ENCODE data around the gene CELF2. TPM values are rescaled to one million over a fixed set of nuclear protein-coding genes. Genes with fewer than 3 reads are reported as not detected.

Gene CELF2
- total and polyA plus RNA-seq, 9 of the 15 experiments (the other 6 are each of a cell fraction or from before 2014, with no cell fraction given) = 4.0 to 20.3 (median 11.1) TPM

DNA sequence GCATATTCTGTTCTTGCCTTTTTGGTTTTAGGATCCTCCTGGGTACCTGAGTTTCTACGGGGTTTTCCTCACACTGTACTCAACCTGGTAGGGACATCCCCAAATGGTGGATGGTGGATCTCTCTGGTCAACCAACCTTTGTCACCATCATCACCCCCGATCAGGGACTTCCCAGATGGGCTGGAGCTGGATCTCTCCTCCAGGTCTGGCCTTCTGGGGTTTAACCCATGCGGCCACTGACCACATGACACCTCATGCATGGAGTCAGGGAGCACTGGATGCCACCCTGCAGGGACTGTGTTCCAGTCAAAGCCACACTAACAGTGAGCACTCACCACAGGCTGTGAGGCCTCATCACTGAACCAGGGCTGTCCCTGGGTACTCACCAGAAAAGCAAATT lies 80.0 kb downstream of the CELF2 start:
- CTCF ChIA-PET (ENCODE audit: low intra/inter-chr PET ratio) = no interaction called here

More for the DNA sequence above, 80.0 kb downstream of the CELF2 start:
- TF ChIP-seq TAF15 (IDR thresholded peaks at IDR 0.05; ENCODE audit: low read depth, low read length) (no peak), CHD7 (IDR thresholded peaks at IDR 0.05; ENCODE audit: low read depth, low read length) (no peak)
- POLR2A ChIA-PET = interaction anchor here (0.6 to 0.7 kb wide), 2 partner anchors 14 to 65 kb away, joined by 3 read pairs; no protein-coding TSS in a partner anchor
- no peak overlapping the region for H3K27ac ChIP-seq (ENCODE audit: extremely low read depth, low read depth, low read length)
- no peak for FAIRE-seq
- no peak overlapping the region for H3K4me3 ChIP-seq
- in situ Hi-C loops (cut with MboI) = no loop called here
- H3K36me3 ChIP-seq (ENCODE audit: control insufficient read depth, insufficient read depth, low read length) = no peaks in the 10 kb centered on the region
- no peaks in the 10 kb centered on the region for H3K9me1 ChIP-seq (ENCODE audit: control insufficient read depth, insufficient read depth, low read length)
- DNase-seq (ENCODE audit: extremely low read depth in 1 of 4, low spot score in 3 of 4) = no peak
- BruUV-seq (replicated peaks) = no TSS peak
- intact Hi-C loops (cut with micrococcal nuclease) = no loop called here
- H3K4me2 ChIP-seq (ENCODE audit: insufficient read depth, low read length) = no peak overlapping the region
- no peaks in the 10 kb centered on the region for H4K20me1 ChIP-seq (replicated peaks; ENCODE audit: control insufficient read depth, insufficient read depth, low read length)
- no peak overlapping the region for H2AFZ ChIP-seq (ENCODE audit: low read depth, low read length)
- 18% methylated on average over 3 of the region's 3 CpGs for WGBS (ENCODE audit: insufficient coverage, low coverage, missing lambda C conversion rate)
- H3K79me2 ChIP-seq (ENCODE audit: control insufficient read depth, insufficient read depth, low read length) = no peaks in the 10 kb centered on the region
- 0 out of 5 replicates have a peak, but pooled peaks cover 0 to 8% of the 10 kb centered on the region in 2 experiments for H3K27me3 ChIP-seq (ENCODE audit: control insufficient read depth in 2 of 2, insufficient read depth in 2 of 2, low read length in 2 of 2)
- H3K9ac ChIP-seq (ENCODE audit: insufficient read depth in 1 of 2, low read depth in 2 of 2, low read length in 2 of 2) = no peak overlapping the region
- 0 out of 2 replicates have a peak, but pooled peaks cover 2% of the 10 kb centered on the region for H3K9me3 ChIP-seq (replicated peaks; ENCODE audit: control insufficient read depth, insufficient read depth, low read depth, low read length)
- H3K4me1 ChIP-seq (replicated peaks in 1 of 2; ENCODE audit: control insufficient read depth in 2 of 2, insufficient read depth in 2 of 2, low read length in 2 of 2) = no peaks in the 10 kb centered on the region
- ATAC-seq = no peak

Measured in K562 (cell line).